Midbrain (tissue), 1 donor: ENCODE measurements around the gene ST7.
"Not testable (repeated sequence)": the region's sequence is repeated elsewhere in the genome, so short reads cannot be mapped to it uniquely, and the experiment has no call there.

Experiments
- DNase-seq: peaks from one replicate; lab custom pipeline; 2025; lab: John Stamatoyannopoulos, UW

ST7 gene

GRCh38 chr7:116951366-116952292 is 1.7 kb upstream of the ST7 start:
- DNase-seq: no peak

GRCh38 chr7:116952635-116953371 is 498 bp upstream of the ST7 start:
- peak; percentile 45 for DNase-seq

GRCh38 chr7:116953906-116954838 is 871 bp downstream of the ST7 start:
- DNase-seq: peak; percentile 56

- DNase-seq: peak; percentile 10
Observed at GRCh38 chr7:116955340-116955739, 2.0 kb downstream of the ST7 start.

- peak; percentile 18 for DNase-seq
Observed at GRCh38 chr7:116955801-116956476, 2.6 kb downstream of the ST7 start.

- DNase-seq: no peak
Observed at GRCh38 chr7:116956477-116956804, 3.1 kb downstream of the ST7 start.

- DNase-seq: no peak
Observed at GRCh38 chr7:116957874-116958273, 4.6 kb downstream of the ST7 start.

DNA sequence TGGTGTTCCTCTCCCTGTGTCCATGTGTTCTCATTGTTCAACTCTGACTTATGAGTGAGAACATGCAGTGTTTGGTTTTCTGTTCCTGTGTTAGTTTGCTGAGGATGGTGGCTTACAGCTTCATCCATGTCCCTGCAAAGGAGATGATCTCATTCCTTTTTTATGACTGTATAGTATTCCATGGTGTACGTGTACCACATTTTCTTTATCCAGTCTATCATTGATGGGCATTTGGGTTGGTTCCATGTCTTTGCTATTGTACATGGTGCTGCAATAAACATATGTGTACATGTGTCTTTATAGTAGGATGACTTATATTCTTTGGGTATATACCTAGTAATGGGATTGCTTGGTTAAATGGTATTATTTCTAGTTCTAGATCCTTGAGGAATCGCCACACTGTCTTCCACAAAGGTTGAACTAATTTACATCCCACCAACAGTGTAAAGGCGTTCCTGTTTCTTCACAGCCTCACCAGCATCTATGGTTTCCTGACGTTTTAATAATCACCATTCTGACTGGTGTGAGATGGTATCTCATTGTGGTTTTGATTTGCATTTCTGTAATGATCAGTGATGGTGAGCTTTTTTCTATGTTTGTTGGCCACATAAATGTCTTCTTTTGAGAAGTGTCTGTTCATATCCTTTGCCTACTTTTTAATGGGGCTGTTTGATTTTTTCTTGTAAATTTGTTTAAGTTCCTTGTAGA is 8.8 kb downstream of the ST7 start:
- not testable (repeated sequence) for DNase-seq

GRCh38 chr7:116963234-116963633 is 9.9 kb downstream of the ST7 start:
- no peak for DNase-seq

- peak; percentile 25 for DNase-seq
Observed at GRCh38 chr7:116966601-116967000, 13.3 kb downstream of the ST7 start.

DNA sequence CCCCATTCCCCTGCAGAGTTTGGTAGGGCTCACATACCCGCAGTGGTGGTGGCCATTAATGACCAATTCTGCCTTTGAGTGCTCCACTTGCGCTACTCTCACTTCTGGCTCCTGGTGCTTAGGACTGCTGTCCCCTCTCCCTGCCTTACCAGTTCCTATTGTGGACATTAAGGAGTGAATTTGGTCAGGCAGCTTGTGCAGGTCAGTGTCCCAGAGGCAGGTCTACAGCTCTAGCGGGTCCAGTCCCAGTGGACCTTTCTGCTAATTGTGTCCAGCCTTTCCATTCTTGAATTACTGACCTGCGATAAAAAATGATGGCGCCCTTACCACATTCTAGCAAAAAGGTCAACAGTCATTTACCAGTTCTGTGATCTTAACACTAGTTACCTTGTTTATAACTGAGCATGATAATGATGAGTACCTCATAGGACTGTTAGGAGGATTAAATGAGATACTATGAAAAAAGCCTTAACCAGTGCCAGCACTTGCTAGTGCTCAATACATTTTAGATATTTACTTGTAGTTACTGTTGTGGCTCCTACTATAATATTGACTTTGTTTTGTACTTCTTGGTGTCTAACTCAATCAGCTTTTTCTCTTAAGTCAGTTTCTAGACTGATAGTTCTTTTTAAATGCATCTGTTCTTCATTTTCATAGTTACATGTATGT is 14.1 kb downstream of the ST7 start:
- no peak for DNase-seq

DNA sequence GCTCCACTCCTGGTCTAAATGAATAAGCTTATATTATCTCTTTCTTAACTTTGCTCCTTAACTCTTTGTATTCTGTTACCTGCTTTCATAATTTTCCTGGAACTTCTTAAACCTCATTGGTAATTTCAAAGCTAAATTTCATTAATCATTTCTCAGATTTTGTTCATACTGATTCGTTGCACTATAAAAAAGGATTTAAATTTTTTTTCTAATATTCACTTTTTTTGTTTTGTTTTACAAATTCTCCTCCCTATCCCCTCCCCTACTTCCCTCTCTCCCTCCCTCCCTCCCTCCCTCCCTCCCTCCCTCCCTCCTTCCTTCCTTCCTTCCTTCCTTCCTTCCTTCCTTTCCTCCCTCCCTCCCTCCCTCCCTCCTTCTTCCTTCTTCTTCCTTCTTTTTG is 14.7 kb downstream of the ST7 start:
- DNase-seq: no peak

DNA sequence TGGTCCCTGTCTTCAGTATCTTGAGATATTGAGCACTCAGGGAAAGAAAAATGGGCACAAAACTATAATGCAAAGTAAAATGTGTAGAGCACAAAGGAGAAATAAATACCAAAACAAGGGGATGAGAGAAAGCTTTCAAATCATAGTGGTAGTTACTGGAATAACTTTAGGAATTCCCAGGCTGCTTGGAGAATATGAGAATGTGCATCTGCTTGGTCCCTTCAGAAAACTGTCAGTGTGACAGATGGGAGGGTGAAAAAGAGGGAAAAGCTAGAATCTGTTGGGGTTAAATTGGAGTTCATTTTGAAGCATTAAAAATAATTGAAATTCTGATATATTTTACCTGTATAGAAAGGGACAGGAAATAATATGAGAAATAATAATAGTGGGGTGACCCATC is 15.3 kb downstream of the ST7 start:
- no peak for DNase-seq

DNA sequence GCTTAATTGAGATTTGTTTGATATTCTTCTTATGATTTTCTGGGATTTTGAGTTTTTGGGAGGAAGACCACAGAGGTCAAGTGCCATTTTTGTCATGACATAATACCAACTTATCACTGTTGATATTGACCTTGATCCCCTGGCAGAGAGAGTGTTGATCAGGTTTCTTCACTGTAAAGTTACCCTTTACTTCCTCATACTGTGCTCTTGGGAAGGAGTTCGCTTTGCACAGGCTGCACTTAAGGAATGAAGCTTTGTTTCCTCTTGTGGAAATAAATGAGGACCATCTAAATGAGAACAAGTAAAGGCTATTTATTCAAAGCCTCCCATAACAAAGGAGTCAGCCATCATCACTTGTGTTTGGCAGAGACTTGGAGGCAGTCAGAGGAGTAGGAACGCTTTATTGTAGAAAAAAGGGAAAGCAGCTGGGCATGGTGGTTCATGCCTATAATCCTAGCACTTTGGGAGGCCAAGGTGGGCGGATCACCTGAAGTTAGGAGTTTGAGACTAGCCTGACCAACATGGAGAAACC is 16.1 kb downstream of the ST7 start:
- DNase-seq: no peak

GRCh38 chr7:116970238-116970910 is 17.1 kb downstream of the ST7 start:
- DNase-seq: no peak

DNA sequence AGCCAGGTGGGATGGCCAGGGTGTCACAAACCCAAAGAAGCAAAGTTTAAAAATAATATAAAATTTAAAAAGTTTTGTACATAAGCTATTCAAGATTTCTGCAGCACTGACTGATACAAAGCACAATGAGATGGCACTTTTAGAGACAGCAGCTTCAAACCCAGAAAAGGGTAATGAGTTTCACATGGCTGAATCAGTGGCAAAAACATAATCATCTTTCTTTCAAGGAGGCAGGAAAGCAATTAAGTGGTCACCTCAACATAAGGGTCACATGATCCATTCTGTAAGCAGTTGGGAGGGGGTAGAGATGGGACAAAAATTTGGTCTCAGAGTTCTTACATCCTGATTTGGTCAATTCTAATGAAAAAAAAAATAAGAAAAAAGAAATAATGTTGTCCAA is 17.9 kb downstream of the ST7 start:
- DNase-seq: not testable (repeated sequence)

GRCh38 chr7:116971869-116972268 is 18.6 kb downstream of the ST7 start:
- no peak for DNase-seq

GRCh38 chr7:116975024-116975423 is 21.7 kb downstream of the ST7 start:
- not testable (repeated sequence) for DNase-seq

- no peak for DNase-seq
Observed at GRCh38 chr7:116977172-116977571, 23.9 kb downstream of the ST7 start.

DNA sequence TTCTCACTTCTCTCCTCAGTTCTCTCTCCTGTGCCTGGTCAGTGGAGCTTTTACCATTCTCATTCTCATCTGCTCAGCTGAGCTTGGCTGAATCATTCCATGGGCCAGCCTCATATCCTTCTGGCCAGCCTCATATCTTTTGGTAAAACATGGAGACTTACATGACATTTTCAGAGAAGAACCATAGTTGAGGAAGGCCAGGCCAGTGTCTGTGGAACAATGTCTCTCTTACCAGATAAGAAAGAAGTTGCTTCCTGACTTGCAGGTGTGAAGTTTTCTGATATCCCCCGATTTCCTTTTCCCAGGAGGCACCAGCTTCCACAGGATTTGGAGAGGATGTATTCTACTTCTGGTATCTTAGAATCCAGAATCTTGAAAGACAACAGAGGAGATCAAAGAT is 24.7 kb downstream of the ST7 start:
- no peak for DNase-seq
